Measurements from ENCODE around the gene CFAP99.

DNA sequence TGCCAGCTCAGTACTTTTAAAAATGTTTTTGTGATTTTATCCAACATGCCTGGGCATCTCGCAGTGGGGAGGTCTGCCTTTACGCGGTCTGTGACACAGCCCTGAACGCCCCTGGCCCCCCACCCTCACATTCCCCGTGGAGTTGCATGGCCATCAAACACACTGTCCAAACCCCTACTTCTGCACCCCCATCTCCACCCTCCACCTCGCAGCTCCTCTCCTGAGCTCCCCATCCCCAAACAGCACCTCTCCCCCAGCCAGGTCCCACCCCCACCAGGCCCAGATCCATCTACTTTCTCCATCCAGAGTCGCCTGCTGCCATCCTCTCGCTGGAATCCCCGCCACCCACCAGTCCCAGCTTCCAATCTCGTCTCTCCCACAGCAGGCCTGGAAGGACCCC is 9.8 kb upstream of the CFAP99 start:
- TF ChIP-seq, protein P1, sequence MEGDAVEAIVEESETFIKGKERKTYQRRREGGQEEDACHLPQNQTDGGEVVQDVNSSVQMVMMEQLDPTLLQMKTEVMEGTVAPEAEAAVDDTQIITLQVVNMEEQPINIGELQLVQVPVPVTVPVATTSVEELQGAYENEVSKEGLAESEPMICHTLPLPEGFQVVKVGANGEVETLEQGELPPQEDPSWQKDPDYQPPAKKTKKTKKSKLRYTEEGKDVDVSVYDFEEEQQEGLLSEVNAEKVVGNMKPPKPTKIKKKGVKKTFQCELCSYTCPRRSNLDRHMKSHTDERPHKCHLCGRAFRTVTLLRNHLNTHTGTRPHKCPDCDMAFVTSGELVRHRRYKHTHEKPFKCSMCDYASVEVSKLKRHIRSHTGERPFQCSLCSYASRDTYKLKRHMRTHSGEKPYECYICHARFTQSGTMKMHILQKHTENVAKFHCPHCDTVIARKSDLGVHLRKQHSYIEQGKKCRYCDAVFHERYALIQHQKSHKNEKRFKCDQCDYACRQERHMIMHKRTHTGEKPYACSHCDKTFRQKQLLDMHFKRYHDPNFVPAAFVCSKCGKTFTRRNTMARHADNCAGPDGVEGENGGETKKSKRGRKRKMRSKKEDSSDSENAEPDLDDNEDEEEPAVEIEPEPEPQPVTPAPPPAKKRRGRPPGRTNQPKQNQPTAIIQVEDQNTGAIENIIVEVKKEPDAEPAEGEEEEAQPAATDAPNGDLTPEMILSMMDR (IDR thresholded peaks at IDR 0.05): no peak
- TF ChIP-seq POLR2A (IDR thresholded peaks at IDR 0.05): no peak

Measured in stomach (tissue), 4 donors.